Thyroid gland (tissue), 4 donors: Measurements from ENCODE around the gene CCDC88C.

Experiments used
- POLR2A ChIP-seq, 2 donors: fragments of 450-650 bp; IDR thresholded peaks; one replicate each; pipeline ENCODE4 v1.6.1; 2017; ENCODE audit warnings: antibody characterized with exemption in 2 of 2, mild to moderate bottlenecking in 2 of 2, moderate library complexity in 1 of 2
- TF ChIP-seq, protein P1 (sequence below), 6 experiments: fragments of 200-600 bp in 3 of 6; fragments of 450-650 bp in 3 of 6; sonication (generic) in 3 of 6; IDR thresholded peaks; one replicate each; pipeline ENCODE4 v1.5.1; 2016 to 2019; ENCODE audit warnings: antibody characterized with exemption in 6 of 6, mild to moderate bottlenecking in 2 of 6, inconsistent platforms in 1 of 6, moderate library complexity in 1 of 6

DNA sequence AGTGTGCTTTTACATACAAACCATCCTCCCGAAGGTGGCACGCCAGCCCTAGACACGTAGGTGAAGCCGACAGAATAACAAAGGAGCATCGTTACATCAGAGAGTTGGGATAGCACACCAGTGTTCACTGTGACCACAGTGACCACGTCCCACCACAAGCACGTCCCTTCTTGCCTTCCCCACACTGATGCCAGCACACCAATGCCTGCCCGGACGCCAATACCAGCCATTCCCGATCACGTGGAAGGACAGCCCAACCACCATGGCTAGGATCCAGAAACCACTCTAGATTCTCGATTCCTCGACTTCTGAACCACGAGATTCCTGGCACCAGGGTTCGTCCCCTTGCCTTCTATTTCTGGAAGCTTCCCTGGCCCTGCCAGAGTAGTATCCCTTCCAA is 125.1 kb downstream of the CCDC88C start:
- TF ChIP-seq, protein P1, sequence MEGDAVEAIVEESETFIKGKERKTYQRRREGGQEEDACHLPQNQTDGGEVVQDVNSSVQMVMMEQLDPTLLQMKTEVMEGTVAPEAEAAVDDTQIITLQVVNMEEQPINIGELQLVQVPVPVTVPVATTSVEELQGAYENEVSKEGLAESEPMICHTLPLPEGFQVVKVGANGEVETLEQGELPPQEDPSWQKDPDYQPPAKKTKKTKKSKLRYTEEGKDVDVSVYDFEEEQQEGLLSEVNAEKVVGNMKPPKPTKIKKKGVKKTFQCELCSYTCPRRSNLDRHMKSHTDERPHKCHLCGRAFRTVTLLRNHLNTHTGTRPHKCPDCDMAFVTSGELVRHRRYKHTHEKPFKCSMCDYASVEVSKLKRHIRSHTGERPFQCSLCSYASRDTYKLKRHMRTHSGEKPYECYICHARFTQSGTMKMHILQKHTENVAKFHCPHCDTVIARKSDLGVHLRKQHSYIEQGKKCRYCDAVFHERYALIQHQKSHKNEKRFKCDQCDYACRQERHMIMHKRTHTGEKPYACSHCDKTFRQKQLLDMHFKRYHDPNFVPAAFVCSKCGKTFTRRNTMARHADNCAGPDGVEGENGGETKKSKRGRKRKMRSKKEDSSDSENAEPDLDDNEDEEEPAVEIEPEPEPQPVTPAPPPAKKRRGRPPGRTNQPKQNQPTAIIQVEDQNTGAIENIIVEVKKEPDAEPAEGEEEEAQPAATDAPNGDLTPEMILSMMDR (IDR thresholded peaks at IDR 0.05): no peak
- TF ChIP-seq POLR2A (IDR thresholded peaks at IDR 0.05): no peak
